NCI-H82 treated with DMSO at 0.1 percent for 48 hours (cell line): ENCODE data around the gene IPO13.

Source experiments
- DNase-seq: peaks from one replicate; lab custom pipeline; 2025; ENCODE audit not compliant: unreplicated experiment; lab: John Stamatoyannopoulos, UW

The IPO13 gene

GRCh38 chr1:43987159-43987902, 40.6 kb downstream of the IPO13 start:
- no peak for DNase-seq

- DNase-seq: no peak
These were observed 43.8 kb downstream of the IPO13 start for GRCh38 chr1:43990271-43991199.

- DNase-seq: no peak
These were observed 44.4 kb downstream of the IPO13 start for GRCh38 chr1:43991200-43991475.

- DNase-seq: peak; percentile 48
These were observed 44.9 kb downstream of the IPO13 start, which contains the start of gene CCDC24 for GRCh38 chr1:43991476-43992231. Gene CCDC24, plus strand, starts transcription at chr1:43991599. Its CDS starts 280 bp downstream, at chr1:43991879.

- no peak for DNase-seq
These were observed 45.7 kb downstream of the IPO13 start for GRCh38 chr1:43992232-43992995.

GRCh38 chr1:43993206-43993914, 46.6 kb downstream of the IPO13 start:
- DNase-seq: no peak

GRCh38 chr1:43994071-43994470, 47.3 kb downstream of the IPO13 start:
- DNase-seq: no peak

GRCh38 chr1:43994794-43995790, 48.3 kb downstream of the IPO13 start:
- DNase-seq: peak; percentile 40

- no peak for DNase-seq
These were observed 49.4 kb downstream of the IPO13 start for GRCh38 chr1:43995984-43996732.

- no peak for DNase-seq
These were observed 50.0 kb downstream of the IPO13 start for GRCh38 chr1:43996733-43997115.

GRCh38 chr1:43997295-43997999, 50.7 kb downstream of the IPO13 start:
- DNase-seq: no peak

GRCh38 chr1:43998000-43998378, 51.2 kb downstream of the IPO13 start:
- no peak for DNase-seq

GRCh38 chr1:43999455-43999854, 52.7 kb downstream of the IPO13 start:
- no peak for DNase-seq

GRCh38 chr1:44000122-44000665, 53.4 kb downstream of the IPO13 start:
- no peak for DNase-seq

GRCh38 chr1:44002165-44002564, 55.4 kb downstream of the IPO13 start:
- no peak for DNase-seq

- no peak for DNase-seq
These were observed 55.9 kb downstream of the IPO13 start for GRCh38 chr1:44002606-44003157.

- no peak for DNase-seq
These were observed 61.5 kb downstream of the IPO13 start for GRCh38 chr1:44008259-44008658.
